GM21723 (cell line): ENCODE data around the gene RANGAP1.

Experiments
- ATAC-seq: cut with Tn5 transposase; IDR thresholded peaks from one replicate; pipeline ENCODE4 v1.9.1; 2021; ENCODE audit warnings: mild to moderate bottlenecking, moderate library complexity; ENCODE audit not compliant: unreplicated experiment

RANGAP1 gene

DNA sequence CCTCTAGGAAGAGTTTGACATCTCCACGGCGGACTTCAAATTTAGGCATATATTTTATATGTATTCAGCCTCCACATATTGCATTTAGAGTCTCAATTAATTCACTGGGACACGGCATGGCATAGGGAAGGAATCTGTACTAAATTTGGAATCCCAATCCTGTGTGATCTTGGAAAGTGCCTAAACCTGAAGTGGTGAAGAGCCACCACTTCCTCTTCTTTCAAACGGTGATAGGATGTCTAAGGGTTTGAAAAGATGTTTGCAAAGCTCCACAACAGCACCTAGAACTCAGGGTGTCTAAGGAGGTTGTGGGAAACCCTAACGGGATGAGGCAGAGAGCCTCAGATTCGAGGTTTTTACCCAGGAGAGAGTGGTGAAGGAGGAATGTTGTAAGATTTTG lies 81.9 kb downstream of the RANGAP1 start:
- no peak for ATAC-seq

DNA sequence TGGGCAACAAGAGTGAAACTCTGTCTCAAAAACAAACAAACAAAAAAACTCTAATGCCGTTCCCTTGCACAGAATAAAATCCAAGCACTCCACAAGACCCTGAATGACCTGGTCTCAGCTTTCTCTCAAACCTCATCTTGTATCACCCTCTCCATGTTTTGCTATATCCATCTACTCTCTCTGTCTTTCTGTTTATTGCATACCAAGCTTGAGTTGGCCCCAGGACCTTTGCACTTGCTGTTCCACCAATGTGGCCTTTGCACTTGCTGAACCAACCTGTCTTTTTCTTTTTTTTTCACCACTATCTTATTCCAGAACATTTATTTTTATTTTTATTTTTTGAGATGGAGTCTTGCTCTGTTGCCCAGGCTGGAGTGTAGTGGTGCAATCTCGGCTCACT lies 82.9 kb downstream of the RANGAP1 start:
- ATAC-seq, result no peak

DNA sequence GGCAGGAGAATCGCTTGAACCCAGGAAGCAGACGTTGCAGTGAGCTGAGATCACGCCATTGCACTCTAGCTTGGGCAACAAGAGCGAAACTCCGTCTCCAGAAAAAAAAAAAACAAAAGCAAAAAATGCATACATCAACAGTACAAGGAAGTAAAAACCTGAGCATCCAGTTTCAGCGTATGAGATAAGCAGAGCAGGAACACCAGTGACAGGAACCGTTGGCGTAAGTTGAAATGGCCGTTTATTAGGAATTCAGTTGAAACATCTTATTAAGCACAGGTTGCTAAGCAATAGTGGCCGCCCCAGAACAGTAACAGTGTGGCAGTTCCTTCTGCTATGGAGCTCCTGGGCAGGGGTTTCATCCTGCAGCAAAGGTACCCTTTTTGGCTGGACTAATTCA lies 84.8 kb downstream of the RANGAP1 start:
- ATAC-seq, result no peak

DNA sequence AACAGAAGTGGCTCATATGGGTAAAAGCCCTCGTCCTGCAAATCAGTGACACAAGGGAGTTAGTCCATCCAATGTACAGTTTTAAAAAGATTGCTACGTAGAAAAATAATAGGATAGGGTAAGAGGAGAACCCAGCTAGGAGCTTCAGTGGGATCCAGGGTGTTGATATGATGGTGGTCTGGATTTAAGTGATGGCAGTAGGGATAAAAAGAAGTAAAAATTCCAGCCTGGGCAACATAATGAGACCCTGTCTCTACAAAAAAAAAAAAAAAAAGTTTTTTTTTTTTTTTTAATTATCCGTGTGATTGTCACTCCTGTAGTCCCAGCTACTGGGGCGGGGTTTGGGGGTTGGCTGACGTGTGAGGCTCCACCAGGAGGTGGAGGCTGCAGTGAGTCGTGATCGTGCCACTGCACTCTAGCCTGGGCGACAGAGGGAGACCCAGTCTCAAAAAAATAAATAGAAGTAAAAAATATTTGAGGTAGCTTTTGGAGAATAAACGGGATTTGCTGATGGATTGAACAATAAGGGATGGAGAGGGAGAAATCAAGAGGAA lies 87.9 kb downstream of the RANGAP1 start:
- ATAC-seq, result no peak

DNA sequence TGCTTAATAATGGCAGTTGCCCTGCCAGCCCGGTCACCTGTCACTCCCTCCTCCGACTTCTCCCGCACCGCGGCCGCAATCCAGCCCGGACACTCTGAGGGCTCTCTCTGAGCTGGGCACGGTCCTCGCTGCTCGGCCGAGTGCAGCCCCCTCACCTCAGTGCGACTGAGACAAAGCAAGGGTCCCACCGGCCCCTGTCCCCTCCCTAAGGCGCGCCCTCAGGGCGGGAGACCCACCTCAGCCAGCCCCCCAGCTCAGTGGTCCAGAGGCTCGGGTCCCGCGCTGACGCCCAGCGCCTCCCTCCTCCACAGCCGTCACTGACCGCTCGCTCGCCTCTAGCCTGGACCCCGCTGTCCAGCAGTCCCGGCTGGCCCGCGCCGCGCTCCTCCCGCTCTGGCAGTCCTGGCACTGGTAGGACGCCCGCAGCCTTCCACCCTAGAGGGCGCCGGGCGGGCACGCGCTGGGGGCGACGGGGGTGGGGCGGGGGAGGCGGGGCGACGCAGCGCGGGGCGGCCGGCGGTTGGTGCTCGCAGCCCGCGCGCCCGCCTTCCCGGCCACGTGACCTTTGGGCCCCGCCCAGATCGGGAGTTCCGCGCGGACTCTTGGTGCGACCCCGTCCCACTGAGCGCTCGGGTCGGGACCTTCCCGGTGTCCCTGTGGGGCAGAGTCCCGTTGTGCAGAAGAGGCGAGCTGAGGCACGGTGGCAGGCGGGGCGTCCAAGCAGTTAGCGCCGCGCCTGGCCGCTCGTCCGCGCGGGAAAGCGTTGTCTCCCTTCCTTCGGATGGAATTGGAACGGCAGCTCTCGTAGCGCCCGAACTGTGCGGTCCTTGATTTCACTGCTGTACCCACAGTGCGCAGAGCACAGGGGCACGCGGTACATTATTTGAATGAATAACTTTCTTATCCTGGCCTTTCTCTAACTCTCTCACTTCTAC lies 88.7 kb downstream of the RANGAP1 start:
- ATAC-seq, result peak; percentile 64
